HG02970 (cell line): Measurements from ENCODE around the gene NEDD9.

Experiments
- ATAC-seq: cut with Tn5 transposase; IDR thresholded peaks from one replicate; pipeline ENCODE4 v1.9.1; 2021; ENCODE audit warnings: mild to moderate bottlenecking, moderate library complexity, moderate number of reproducible peaks; ENCODE audit not compliant: unreplicated experiment, low FRiP score

The NEDD9 gene

GRCh38 chr6:11263291-11263775 is 30.9 kb upstream of the NEDD9 start:
- no peak for ATAC-seq

DNA sequence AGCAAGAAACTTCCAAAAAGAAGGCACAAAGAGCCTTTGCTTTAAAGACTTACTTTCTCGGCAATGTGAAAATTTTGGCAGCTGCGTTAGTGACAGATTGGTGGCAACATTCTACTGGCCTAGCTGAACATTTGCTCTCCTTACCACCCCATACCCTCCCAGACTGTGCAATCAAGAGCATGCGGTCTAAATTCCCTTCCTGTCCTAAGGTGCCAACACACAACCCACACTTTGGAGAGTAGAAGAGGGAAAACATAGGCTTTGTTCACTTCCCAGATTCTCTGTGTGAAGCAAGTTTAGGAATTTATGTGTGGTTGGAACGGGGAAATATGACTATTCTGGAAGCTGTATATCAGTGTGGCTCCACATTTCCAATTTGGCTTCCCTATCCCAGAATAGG is 29.8 kb upstream of the NEDD9 start:
- ATAC-seq = no peak

GRCh38 chr6:11260249-11261038 is 28.0 kb upstream of the NEDD9 start:
- no peak for ATAC-seq

DNA sequence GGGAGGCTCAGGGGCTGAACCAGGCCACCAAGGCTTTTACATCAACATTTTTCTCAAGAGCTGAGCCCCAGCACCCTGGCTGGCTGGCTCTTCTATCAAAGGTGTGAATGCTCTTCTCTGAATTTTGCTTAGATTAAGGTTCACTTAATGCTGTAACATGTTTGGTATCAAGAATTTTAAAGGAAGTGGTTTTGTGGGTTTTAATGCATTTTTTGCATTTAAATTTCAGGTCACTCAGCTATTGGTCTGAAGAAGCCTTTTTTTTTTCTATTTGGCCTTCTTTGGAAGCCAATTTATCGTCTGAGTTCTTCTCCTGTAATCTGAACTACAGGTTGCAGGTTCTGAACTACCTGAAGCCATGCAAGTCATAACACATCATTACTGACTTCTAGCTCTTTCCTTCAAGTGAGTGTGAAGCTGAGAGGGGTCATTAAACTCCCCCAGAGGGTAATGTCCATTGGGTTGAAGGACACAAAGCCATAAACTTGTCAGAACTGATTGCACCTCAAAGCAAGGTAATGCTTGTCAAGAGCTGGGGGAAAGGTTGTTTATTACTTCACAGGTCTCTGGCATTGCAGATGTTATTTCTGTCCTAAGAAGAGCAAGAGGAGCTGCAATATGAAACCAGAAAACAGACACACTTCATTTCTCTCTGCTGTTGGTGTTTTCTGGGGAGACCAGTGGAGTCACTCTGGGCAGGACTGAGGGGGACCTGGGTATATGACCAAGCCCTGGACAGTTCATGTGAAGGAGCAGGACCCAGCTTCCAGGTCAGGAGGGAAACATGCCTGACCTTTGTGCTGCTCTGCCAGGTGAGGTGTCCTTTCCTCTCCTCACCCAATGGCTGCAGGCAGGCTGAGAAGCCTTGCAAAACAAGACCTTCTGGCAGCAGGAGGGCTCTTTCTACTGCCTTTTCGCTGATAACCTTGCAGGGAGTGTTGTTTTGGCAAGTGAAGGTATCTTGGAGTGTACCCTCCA is 26.1 kb upstream of the NEDD9 start:
- ATAC-seq = no peak

DNA sequence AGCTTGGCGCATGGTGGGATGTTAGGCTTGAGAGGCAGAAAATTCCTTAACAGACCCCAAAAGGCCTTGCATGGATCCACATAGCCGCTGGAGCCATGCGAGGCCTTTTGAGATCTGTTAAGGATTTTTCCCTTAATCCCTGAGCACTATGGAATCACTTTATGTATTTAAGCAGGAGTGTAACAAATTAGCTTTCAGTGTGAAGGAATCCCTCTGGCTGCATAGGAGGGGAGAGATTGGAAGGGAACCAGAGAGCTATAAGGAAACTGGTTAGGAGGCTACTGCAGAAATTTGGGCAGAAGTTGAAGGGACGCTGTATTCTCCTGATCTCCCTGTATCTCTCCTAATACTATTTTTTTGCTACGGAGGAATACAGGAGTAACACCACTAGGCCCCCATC is 23.1 kb upstream of the NEDD9 start:
- no peak for ATAC-seq

- ATAC-seq = no peak
Observed at GRCh38 chr6:11253594-11253993, 21.1 kb upstream of the NEDD9 start.

GRCh38 chr6:11251553-11252360 is 19.3 kb upstream of the NEDD9 start:
- no peak for ATAC-seq

DNA sequence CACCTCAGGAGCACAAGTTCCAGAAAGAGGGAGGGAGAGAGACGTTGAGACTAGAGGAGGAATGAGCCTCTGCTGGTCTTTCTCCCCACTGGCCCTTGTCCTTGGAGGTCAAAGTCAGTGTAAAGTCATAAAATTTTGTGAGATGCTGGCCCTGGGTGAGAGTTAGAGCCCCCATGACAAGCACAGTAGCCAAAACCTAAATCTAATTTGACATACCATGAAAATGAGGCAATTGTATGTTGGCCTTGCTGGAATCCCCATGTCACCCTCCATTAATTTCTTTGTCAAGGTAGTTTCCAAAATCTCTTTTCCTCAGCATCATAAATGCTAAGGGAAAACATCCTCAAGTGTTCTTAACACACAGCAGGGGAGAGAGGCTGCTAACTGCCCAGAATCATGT is 17.6 kb upstream of the NEDD9 start:
- no peak for ATAC-seq

- ATAC-seq = no peak
Observed at GRCh38 chr6:11248974-11249761, 16.7 kb upstream of the NEDD9 start.

GRCh38 chr6:11246722-11247121 is 14.3 kb upstream of the NEDD9 start:
- no peak for ATAC-seq

- ATAC-seq = no peak
Observed at GRCh38 chr6:11245381-11246256, 13.2 kb upstream of the NEDD9 start.

GRCh38 chr6:11244387-11245126 is 12.1 kb upstream of the NEDD9 start:
- no peak for ATAC-seq

DNA sequence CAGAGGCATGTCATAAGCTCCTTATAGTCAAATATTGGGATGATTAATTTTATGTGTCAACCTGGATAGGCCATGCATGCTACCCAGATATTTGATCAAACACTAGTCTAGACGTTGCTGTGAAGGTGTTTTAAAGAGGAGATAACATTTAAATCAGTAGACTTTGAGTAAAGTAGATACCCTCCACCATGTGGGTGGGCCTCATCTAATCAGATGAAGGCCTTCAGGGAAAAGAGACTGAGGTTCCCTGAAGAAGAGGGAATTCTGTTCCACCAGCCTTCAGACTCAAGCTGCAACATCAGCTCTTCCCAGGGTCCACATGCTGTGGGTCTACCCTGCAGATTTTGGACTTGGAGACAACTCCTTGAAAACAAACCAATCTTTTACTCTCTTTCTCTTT is 11.4 kb upstream of the NEDD9 start:
- no peak for ATAC-seq

GRCh38 chr6:11242711-11243110 is 10.2 kb upstream of the NEDD9 start:
- ATAC-seq = no peak

DNA sequence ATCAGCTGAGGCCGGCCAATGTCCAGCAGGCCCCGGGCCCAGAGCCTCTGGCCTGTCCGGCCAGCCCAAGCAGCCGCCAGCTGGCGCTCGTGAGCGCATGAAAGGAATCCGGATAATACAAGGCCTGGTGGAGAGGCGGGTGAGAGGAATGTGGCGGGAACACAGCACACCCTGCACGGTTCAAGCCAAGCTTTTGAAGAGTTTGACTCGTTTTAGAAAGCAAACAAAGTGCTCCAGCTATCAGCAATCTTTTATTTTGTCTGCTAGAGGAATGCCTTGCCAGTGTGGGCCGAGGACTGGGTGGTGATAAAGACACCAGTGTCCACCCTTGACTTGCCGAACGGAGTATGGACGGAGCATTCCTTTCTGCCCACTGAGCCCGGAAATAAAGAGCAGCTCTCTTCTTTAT is 9.3 kb upstream of the NEDD9 start:
- no peak for ATAC-seq

DNA sequence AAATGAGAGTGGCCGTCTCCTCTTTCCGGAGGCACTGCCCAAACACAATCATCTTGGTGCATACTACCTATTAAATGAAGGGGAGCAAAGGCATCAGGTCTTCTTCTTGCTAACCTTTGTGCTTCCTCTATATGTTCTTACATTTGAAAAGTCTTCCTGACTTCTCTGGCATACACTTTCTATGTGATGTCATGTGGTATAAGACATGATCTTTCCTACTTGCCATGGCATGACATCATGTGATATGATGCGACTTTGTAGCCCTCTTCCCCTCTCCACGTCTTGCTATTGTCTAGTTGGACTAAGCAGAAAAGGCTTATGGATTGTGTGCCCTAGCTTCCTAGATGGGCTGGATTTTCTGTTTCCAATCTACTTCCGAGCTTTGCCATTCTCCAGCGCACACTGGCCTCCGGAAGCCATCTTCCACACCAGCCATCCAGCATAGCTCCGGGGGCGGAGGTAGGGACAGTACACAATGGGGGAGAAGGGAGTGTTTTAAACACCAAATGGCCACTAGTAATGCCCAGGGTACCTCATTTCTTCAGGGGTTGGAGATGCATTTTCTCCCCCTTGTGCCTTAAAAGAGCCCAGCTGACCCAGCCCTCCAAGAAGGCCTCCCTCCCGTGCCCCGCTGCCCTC is 8.8 kb upstream of the NEDD9 start:
- ATAC-seq = no peak

- no peak for ATAC-seq
Observed at GRCh38 chr6:11237956-11238355, 5.5 kb upstream of the NEDD9 start.

DNA sequence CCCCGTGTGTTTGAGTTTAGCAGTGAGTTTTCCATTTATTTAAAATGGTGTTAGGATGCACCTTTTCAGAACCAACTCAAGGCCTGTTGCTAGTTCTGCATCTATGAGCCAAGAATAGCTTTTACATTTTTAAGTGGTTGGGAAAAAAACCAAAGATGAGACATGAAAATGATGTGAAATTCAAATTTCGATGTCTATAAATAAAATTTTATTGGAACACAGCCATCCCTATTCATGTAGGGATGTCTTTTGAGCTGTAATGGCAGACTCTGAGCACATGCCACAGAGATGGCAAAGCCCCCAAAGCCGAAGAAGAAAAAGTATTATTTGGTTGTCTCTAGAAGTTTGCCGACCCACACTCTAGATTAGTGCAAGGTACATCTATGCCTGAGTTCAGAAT is 5.0 kb upstream of the NEDD9 start:
- no peak for ATAC-seq
